HL-60/S4 (cell line): ENCODE data around the gene CDK5.

Source experiments
- in situ Hi-C: fragments of 300-500 bp; cut with MboI; formaldehyde crosslinking; loops from 2 replicates; pipeline ENCODE4 v1.14.3; 2022; ENCODE audit warnings: low sequenced_read_pairs

CDK5 gene

GRCh38 chr7:151057506-151057988 lies at the start of gene CDK5:
CDK5 (minus strand) TSS chr7:151057897; CDS start chr7:151057848, 49 bp downstream.
- in situ Hi-C loops = no loop called here

- in situ Hi-C loops = no loop called here
Observed at GRCh38 chr7:151104411-151105235, 46.9 kb upstream of the CDK5 start.

GRCh38 chr7:151103973-151104372 lies 46.3 kb upstream of the CDK5 start:
- in situ Hi-C loops = no loop called here

GRCh38 chr7:151102991-151103390 lies 45.3 kb upstream of the CDK5 start:
- in situ Hi-C loops = no loop called here

GRCh38 chr7:151101621-151102396 lies 44.1 kb upstream of the CDK5 start:
- in situ Hi-C loops = no loop called here

GRCh38 chr7:151100921-151101320 lies 43.2 kb upstream of the CDK5 start:
- in situ Hi-C loops = no loop called here

GRCh38 chr7:151099486-151100211 lies 42.0 kb upstream of the CDK5 start:
- in situ Hi-C loops = no loop called here

- in situ Hi-C loops = no loop called here
Observed at GRCh38 chr7:151095828-151096475, 38.3 kb upstream of the CDK5 start.

- in situ Hi-C loops = no loop called here
Observed at GRCh38 chr7:151095123-151095797, 37.6 kb upstream of the CDK5 start.

GRCh38 chr7:151094675-151095074 lies 37.0 kb upstream of the CDK5 start:
- in situ Hi-C loops = no loop called here

GRCh38 chr7:151093748-151094147 lies 36.1 kb upstream of the CDK5 start:
- in situ Hi-C loops = no loop called here

- in situ Hi-C loops = no loop called here
Observed at GRCh38 chr7:151091988-151092387, 34.3 kb upstream of the CDK5 start.

GRCh38 chr7:151091431-151091830 lies 33.7 kb upstream of the CDK5 start:
- in situ Hi-C loops = no loop called here

- in situ Hi-C loops = no loop called here
Observed at GRCh38 chr7:151091003-151091402, 33.3 kb upstream of the CDK5 start.

GRCh38 chr7:151089893-151090730 lies 32.4 kb upstream of the CDK5 start:
- in situ Hi-C loops = no loop called here

GRCh38 chr7:151088856-151089699 lies 31.4 kb upstream of the CDK5 start:
- in situ Hi-C loops = no loop called here

- in situ Hi-C loops = no loop called here
Observed at GRCh38 chr7:151088019-151088855, 30.5 kb upstream of the CDK5 start.
